ENCODE results near the gene PCDH7. TPM values are rescaled to one million over a fixed set of nuclear protein-coding genes. Genes with fewer than 3 reads are reported as not detected.

Gene PCDH7, protein sequence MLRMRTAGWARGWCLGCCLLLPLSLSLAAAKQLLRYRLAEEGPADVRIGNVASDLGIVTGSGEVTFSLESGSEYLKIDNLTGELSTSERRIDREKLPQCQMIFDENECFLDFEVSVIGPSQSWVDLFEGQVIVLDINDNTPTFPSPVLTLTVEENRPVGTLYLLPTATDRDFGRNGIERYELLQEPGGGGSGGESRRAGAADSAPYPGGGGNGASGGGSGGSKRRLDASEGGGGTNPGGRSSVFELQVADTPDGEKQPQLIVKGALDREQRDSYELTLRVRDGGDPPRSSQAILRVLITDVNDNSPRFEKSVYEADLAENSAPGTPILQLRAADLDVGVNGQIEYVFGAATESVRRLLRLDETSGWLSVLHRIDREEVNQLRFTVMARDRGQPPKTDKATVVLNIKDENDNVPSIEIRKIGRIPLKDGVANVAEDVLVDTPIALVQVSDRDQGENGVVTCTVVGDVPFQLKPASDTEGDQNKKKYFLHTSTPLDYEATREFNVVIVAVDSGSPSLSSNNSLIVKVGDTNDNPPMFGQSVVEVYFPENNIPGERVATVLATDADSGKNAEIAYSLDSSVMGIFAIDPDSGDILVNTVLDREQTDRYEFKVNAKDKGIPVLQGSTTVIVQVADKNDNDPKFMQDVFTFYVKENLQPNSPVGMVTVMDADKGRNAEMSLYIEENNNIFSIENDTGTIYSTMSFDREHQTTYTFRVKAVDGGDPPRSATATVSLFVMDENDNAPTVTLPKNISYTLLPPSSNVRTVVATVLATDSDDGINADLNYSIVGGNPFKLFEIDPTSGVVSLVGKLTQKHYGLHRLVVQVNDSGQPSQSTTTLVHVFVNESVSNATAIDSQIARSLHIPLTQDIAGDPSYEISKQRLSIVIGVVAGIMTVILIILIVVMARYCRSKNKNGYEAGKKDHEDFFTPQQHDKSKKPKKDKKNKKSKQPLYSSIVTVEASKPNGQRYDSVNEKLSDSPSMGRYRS (N-terminal part only)
- 36.8 and 40.5 TPM in 2 replicates for total RNA-seq (2014; rRNA removed; shearing (Covaris generic))
- polyA plus RNA-seq (2015; cell fraction: cytosol; rRNA removed): 53.0 and 70.2 TPM in 2 replicates
- 29.9 and 37.7 TPM in 2 replicates for polyA plus RNA-seq (2015; cell fraction: nucleus; rRNA removed)

DNA sequence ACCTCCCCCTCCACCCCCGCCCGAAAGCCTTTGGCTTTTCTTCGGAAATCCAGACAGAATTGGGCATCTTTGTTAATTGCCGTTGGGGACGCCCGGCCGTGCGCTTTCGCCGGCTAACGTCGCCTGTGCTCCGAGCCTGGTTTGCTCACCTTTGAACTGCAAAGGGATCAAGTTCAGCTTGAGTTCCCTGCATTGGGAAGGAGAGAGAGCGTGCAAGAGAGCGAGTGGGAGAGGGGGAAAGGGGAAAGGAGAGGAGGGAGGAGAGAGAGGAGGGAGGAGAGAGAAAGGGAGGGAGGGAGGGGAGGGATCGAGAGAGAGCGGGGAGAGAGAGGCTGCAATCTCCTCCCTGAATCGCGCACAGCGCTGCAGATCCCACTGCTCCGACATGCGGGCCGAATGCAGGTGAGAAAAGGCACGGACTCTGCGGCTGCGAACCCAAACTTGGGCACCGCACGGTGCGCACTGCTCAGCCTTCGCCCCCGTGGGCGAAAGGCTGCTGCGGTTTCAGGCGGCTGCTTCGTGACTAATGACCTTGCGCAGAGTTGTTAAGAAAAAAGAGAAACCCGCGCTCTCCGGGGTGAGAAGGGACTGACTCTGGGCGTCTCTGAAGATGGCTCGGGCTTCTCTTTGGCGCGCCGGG is at the start of gene PCDH7:
PCDH7 (plus strand) TSS at position 349 of the 640 bp plus-strand sequence. CDS start 1,054 bp downstream, outside the sequence.
- in situ Hi-C loops (cut with HindIII; ENCODE audit: low pct_unique_long_range_greater_than_20kb, low sequenced_read_pairs): no loop called here
- DNase-seq (ENCODE audit: low read depth, low spot score): peak; percentile 71

DNA sequence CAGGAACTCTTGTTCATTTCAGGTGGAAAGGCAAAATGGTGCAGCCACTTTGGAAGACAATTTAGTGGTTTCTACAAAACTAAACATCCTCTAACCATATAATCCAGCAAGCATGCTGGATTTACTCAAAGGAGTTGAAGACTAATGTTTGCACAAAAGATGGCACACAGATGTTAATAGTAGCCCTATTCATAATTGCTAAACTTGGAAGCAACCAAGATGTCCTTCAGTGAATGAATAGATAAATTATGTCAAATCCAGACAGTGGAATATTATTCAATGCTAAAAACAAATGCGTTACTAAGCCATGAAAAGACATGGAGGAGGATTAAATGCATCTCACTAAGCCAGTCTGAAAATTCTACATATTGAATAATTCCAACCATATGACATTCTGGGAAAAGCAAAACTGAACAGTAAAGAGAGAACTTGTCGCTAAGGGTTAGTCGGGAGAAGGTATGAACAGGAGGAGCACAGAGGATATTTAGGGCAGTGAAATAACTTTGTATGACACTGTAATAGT is 48.2 kb upstream of the PCDH7 start:
- in situ Hi-C loops (cut with HindIII; ENCODE audit: low pct_unique_long_range_greater_than_20kb, low sequenced_read_pairs): no loop called here
- peak; percentile 74 for DNase-seq (ENCODE audit: low read depth, low spot score)

DNA sequence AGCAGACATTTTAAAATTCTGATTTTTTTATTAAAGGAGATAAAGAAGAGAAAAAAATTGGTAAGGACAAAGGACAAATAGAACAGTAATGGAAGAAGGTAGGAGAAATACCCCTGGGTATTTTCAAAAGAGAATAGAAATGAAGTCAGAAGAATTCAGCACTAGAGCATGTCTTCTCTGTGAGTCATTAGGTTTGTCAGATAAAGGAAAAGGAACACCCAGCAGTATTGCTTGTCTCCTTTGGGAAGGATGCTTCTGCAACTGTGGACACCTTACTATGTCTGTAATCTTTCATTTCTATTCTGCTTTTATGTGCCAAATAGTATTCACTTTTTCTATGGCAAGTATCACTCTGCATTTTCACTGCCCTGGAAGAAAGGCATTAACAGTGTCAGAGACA is 24.0 kb upstream of the PCDH7 start:
- in situ Hi-C loops (cut with HindIII; ENCODE audit: low pct_unique_long_range_greater_than_20kb, low sequenced_read_pairs): no loop called here
- DNase-seq (ENCODE audit: low read depth, low spot score): no peak

DNA sequence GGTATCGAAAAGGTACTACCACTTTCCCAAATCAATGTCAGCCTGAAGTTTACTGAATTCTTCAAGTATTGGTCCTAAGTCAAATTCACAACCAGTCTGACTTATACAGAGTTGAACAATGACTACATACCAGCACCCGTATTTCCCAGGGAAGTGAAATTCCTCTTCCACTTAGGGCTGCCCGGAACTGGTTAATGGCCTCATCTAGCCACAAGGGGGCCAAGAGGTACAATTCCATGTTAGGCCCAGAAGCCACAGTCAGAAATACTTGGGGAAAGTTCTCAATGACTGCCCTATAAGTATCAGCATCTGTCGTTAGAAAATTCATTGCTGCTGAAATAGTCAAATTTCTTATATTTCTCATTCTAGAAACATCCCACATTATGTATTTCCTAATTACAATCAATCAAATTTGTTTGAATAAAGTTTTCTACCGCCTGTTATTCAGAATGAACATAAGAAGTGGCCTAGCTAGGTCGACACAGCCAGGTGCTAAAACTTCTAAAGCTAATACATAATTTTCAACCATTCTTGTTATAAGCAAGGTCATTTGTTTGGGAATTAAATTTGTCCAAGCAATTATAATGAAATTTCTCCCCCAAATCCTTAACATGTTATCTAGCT is 5.6 kb upstream of the PCDH7 start:
- in situ Hi-C loops (cut with HindIII; ENCODE audit: low pct_unique_long_range_greater_than_20kb, low sequenced_read_pairs): no loop called here
- DNase-seq (ENCODE audit: low read depth, low spot score): peak; percentile 79

DNA sequence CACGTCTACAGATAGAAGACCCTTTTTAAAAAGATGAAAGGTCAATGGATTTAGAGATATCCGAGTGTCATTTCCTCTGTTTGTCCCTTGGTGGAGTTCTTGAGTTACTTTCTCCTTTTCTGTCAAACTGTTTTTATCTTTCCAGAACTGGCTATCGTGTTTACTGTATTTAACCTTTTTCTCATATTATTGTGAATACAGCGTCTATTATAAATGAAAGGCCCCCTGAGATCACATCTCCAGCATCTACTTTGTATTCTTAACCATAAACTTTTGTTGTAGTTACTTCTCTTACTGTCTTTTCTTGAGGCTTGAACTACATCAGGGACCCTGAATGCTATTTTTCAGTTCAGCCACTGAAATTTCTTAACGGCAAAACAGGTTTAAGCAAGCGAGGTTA is 4.0 kb upstream of the PCDH7 start:
- DNase-seq (ENCODE audit: low read depth, low spot score): peak; percentile 67
- in situ Hi-C loops (cut with HindIII; ENCODE audit: low pct_unique_long_range_greater_than_20kb, low sequenced_read_pairs): no loop called here

DNA sequence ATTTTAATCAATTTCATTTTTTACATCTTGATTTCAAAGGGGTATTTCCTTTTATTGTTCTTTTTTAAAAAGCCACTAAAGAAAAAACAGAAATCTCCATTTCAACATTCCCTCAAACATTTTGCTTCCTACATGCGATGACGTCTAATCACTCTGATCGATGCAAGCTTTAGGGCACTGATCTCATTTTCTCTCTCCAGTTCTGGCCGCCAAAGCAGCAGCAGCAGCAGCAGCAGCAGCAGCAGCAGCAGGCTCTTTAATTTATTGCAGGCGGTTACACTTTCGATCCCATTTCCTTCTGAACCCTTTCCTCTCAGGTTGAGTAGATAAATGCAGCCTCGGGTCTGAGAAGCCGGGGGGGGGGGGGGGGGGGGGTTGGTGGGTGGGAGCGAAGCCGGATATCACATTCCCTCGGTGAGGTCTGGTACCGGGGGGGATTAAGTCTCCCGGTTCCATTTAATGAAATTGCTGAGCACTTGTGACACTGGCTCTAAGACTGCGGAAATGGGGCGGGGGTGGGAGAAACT is 3.4 kb upstream of the PCDH7 start:
- in situ Hi-C loops (cut with HindIII; ENCODE audit: low pct_unique_long_range_greater_than_20kb, low sequenced_read_pairs): no loop called here
- peak; percentile 66 for DNase-seq (ENCODE audit: low read depth, low spot score)

DNA sequence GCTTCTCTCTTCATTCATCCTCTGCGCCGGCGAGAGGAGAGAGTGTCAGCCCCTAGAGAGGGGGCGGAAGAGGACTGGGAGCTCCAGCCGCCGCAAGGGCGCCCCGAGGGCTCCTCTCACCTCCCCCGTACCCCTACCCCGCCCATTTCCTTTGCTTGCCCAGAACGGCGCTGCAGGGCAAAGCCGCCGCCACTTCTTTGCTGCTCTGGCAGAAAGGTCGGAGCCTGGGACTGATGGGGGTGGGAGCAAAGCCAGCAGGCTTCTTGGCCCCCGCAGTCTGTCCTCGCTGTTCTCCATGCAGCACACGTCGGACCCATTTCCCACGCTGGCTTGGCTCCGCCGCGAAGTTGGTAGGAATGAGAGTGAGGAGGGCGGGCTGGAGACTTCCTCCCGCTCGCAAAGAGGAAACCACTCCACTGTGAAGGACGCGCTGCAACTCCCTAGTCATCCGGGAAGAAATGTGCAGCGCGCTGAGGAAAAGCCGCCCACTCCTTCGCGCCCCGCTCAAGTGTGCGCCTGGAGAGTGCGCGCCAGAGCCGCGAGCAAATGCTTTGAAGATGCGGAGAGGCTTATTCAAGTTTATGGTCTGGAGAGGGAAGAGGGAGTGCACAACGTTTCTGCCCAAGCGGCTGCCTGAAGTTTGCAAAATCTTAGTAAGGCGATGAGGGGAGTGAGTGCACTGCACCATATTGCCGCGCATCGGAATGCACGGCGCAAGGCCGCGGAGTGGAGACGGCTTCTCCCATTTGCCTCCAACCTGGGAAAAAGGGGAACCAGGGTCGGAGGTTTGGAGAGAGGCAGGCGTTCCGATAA is 2.8 kb upstream of the PCDH7 start:
- peak; percentile 75 for DNase-seq (ENCODE audit: low read depth, low spot score)

DNA sequence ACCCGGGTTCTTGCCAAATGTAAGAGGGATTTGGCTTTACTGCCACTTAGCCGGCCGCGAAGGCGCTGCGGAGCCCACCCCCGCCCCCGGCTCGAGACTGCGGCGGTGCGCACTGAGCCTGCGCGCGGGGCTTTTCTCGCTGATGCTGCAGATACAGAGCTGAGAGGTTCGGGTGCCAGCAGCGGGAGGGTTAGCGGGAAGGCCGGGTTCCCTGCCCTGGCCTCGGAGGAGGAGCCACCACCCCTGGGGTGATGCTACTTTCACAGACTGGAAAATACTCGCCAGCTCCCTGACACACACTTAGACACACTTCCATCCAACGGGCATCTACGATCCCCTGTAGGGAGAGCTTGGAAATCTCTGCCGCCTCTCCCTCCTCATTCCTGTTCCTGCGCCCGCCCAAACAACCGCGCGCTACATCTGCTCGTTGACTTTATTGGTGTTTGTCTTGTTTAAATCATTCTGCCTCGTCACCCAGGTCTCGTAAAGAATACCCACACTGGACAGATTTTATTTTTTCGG is 2.1 kb upstream of the PCDH7 start:
- DNase-seq (ENCODE audit: low read depth, low spot score): peak; percentile 53
- in situ Hi-C loops (cut with HindIII; ENCODE audit: low pct_unique_long_range_greater_than_20kb, low sequenced_read_pairs): no loop called here

More for the DNA sequence above, 2.8 kb upstream of the PCDH7 start:
- in situ Hi-C loops (cut with HindIII; ENCODE audit: low pct_unique_long_range_greater_than_20kb, low sequenced_read_pairs): no loop called here

DNA sequence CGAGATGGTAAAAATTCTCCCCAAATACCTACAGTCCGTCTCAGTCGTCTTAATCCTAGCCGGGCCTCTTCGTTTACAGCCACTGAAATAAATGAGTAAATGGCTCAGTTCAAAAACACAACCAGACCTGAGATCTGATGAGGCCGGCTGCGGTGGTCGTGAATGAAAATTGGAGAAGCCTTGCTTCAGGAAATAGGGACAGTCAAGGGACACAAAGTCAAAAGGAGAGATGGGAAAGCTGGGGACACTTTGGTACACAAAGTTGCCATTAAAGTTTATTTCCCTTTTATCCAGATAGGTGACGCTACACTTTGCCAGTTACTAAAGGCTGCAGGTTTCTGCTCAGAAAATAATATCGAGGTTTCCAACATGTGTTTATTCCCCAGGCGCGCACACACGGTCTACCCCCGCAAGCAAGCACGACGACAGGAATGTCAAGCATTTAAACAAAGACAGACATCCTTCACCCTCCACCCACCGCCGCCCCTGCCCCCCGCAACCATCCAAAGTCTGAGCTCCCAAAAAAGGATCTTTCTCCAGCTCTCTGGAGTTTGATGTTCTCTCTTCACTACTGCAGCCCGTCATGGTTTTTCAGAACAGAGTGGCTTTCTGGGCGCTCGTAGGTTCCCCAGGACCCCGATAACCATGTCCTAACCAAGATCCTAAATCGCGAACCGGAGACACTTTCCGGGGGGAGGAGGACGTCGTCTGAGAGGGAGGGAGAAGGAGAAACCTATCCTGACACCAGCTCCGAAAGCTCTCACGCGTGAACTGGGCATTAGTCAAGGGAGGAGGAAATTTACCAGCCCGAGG is 1.3 kb upstream of the PCDH7 start:
- in situ Hi-C loops (cut with HindIII; ENCODE audit: low pct_unique_long_range_greater_than_20kb, low sequenced_read_pairs): no loop called here
- no peak for DNase-seq (ENCODE audit: low read depth, low spot score)

DNA sequence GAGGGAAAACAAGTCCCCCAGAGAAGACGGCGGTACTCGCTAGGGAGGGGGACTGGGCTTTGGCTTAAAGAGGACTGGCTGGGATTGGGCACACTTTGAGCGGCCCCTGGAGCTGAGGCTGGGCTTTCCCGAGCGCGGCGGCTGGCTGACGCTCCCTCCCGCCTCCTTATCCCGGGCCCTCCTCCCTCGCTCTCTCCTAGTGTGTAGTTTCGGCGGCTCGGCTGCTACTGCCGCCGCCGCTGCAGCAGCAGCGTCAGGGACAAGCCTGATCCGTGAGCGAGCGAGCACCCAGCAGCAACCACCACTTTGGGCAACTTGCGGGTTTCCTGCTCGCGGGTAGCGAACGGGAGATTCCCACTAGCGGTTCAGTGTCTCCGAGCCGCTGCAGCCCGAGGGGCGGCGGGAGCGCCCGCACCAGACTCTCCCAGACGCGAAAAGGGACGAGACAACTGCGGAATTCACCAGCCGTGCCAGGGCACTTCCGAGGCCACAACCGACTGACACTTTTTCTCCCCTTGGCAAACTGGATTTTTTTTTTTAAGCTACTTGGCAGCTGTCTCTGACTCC is 632 bp upstream of the PCDH7 start:
- in situ Hi-C loops (cut with HindIII; ENCODE audit: low pct_unique_long_range_greater_than_20kb, low sequenced_read_pairs): no loop called here
- peak; percentile 63 for DNase-seq (ENCODE audit: low read depth, low spot score)

DNA sequence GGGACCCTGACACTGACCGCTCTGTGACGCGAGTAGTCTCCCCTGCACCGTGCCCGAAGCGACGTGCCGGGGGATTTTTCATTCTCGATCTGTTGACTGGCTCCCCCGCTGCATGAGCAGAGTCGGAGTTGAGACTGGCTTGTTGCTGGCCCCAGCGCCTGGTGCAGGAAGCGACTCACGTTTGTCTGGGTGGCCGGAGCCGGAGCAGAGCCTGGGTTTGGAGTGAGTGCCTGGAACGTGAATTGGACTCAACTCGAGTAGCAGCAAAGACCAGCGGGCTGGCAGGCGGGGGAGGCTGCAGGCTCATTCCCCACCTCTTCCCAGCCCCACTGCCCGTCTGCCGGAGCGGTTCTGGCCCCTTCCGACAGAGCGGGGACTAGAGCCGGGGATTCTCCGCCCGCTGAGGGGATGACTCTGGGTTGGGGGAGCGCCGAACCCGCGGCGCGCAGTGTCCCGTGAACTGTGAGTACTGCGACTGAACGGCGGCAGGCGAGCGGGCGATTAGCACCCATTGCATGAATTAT is 554 bp downstream of the PCDH7 start:
- in situ Hi-C loops (cut with HindIII; ENCODE audit: low pct_unique_long_range_greater_than_20kb, low sequenced_read_pairs): no loop called here
- no peak for DNase-seq (ENCODE audit: low read depth, low spot score)

DNA sequence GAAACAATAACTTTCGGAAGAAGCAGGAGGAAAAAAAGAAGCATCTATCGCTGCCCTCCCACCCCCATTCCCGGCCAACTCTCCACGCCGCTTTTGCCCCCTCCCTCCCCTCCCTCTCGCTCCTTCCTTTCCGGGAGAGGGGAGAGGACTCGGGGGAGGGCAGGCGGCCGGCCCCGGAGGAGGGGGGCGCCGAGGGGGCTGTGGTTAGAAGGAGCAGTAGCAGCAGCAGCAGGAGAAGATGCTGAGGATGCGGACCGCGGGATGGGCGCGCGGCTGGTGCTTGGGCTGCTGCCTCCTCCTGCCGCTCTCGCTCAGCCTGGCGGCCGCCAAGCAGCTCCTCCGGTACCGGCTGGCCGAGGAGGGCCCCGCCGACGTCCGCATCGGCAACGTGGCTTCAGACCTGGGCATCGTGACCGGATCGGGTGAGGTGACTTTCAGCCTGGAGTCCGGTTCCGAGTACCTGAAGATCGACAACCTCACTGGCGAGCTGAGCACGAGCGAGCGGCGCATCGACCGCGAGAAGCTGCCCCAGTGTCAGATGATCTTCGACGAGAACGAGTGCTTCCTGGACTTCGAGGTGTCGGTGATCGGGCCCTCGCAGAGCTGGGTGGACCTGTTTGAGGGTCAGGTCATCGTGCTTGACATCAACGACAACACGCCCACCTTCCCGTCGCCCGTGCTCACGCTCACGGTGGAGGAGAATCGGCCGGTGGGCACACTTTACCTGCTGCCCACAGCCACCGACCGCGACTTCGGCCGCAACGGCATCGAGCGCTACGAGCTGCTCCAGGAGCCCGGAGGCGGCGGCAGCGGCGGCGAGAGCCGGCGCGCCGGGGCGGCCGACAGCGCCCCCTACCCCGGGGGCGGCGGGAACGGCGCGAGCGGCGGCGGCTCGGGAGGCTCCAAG is 1.3 kb downstream of the PCDH7 start:
- in situ Hi-C loops (cut with HindIII; ENCODE audit: low pct_unique_long_range_greater_than_20kb, low sequenced_read_pairs): no loop called here
- peak; percentile 33 for DNase-seq (ENCODE audit: low read depth, low spot score)

DNA sequence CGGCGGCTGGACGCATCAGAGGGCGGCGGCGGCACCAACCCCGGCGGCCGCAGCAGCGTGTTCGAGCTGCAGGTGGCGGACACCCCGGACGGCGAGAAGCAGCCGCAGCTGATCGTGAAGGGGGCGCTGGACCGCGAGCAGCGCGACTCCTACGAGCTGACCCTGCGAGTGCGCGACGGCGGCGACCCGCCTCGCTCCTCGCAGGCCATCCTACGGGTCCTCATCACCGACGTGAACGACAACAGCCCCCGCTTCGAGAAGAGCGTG is 1.9 kb downstream of the PCDH7 start:
- in situ Hi-C loops (cut with HindIII; ENCODE audit: low pct_unique_long_range_greater_than_20kb, low sequenced_read_pairs): no loop called here
- DNase-seq (ENCODE audit: low read depth, low spot score): no peak
